CD14-positive monocyte (primary cell): ENCODE results near the gene CLN5. TPM values are rescaled to one million over a fixed set of nuclear protein-coding genes. Genes with fewer than 3 reads are reported as not detected.

Experiments
- DNase-seq, 3 donors: peaks; one replicate each; pipeline ENCODE4 v3.0.0-alpha.2; 2011 to 2022
- H2AFZ ChIP-seq: 2 replicates; pipeline ENCODE4 v1.6.0; 2012; ENCODE audit warnings: mild to moderate bottlenecking, low read depth, low read length, inconsistent platforms; ENCODE audit not compliant: insufficient read depth, poor library complexity, severe bottlenecking
- H3K27ac ChIP-seq, 2 donors: 1 replicate in 1 of 2; 2 replicates in 1 of 2; pipeline ENCODE4 v1.5.1; 2012 to 2013; ENCODE audit warnings: low read length in 2 of 2, control low read depth in 1 of 2, inconsistent platforms in 1 of 2, low read depth in 1 of 2, mild to moderate bottlenecking in 1 of 2
- H3K27me3 ChIP-seq, 2 donors: one replicate each; pipeline versions ENCODE4 v1.6.0 to v1.6.1; 2011 to 2013; ENCODE audit warnings: low read length in 2 of 2; ENCODE audit not compliant: control insufficient read depth in 2 of 2, insufficient read depth in 2 of 2
- H3K36me3 ChIP-seq, 2 donors: replicated peaks in 1 of 2; 1 replicate in 1 of 2; 2 replicates in 1 of 2; pipeline versions ENCODE4 v1.5.1 to v1.6.1; 2012 to 2013; ENCODE audit warnings: low read length in 2 of 2, control low read depth in 1 of 2, inconsistent platforms in 1 of 2, mild to moderate bottlenecking in 1 of 2; ENCODE audit not compliant: insufficient read depth in 2 of 2, control insufficient read depth in 1 of 2
- H3K4me1 ChIP-seq, 2 donors: 1 replicate in 1 of 2; 2 replicates in 1 of 2; pipeline versions ENCODE4 v1.5.1 to v1.6.1; 2012 to 2013; ENCODE audit warnings: low read length in 2 of 2, control low read depth in 1 of 2, inconsistent platforms in 1 of 2, mild to moderate bottlenecking in 1 of 2, moderate library complexity in 1 of 2; ENCODE audit not compliant: insufficient read depth in 2 of 2, control insufficient read depth in 1 of 2
- H3K4me2 ChIP-seq: replicated peaks from 2 replicates; pipeline ENCODE3; 2012; ENCODE audit warnings: low read length, moderate library complexity, mild to moderate bottlenecking; ENCODE audit not compliant: poor library complexity, severe bottlenecking; ENCODE audit errors: extremely low read depth
- H3K4me3 ChIP-seq, 3 experiments: fragments of 200-600 bp in 1 of 3; sonication (generic) in 1 of 3; replicated peaks in 1 of 3; 1 replicate in 2 of 3; 2 replicates in 1 of 3; pipeline ENCODE4 v1.5.1; 2011 to 2013; ENCODE audit warnings: low read length in 3 of 3, mild to moderate bottlenecking in 3 of 3, control low read depth in 2 of 3, low read depth in 2 of 3, inconsistent platforms in 1 of 3, moderate library complexity in 1 of 3
- H3K79me2 ChIP-seq: 2 replicates; pipeline ENCODE4 v1.6.0; 2012; ENCODE audit warnings: mild to moderate bottlenecking, control low read depth, inconsistent platforms, low read length, moderate library complexity; ENCODE audit not compliant: insufficient read depth
- H3K9ac ChIP-seq: 2 replicates; pipeline ENCODE4 v1.6.0; 2017; ENCODE audit warnings: low read length, mild to moderate bottlenecking; ENCODE audit not compliant: insufficient read depth, poor library complexity, severe bottlenecking
- H3K9me3 ChIP-seq, 2 donors: replicated peaks in 1 of 2; 1 replicate in 1 of 2; 2 replicates in 1 of 2; pipeline versions ENCODE4 v1.5.1 to v1.6.1; 2012 to 2013; ENCODE audit warnings: low read length in 2 of 2, control low read depth in 1 of 2; ENCODE audit not compliant: control insufficient read depth in 1 of 2, insufficient read depth in 1 of 2
- H4K20me1 ChIP-seq: 2 replicates; pipeline ENCODE4 v1.6.0; 2012; ENCODE audit warnings: mild to moderate bottlenecking, low read length, control low read depth, moderate library complexity; ENCODE audit not compliant: insufficient read depth
- H3K27ac Mint-ChIP-seq, 7 donors: one replicate each; pipeline ENCODE4 v1.8.0; 2020; ENCODE audit warnings: mild to moderate bottlenecking in 7 of 7, mixed read lengths in 7 of 7, moderate library complexity in 6 of 7, inconsistent platforms in 2 of 7
- H3K27me3 Mint-ChIP-seq, 3 donors: one replicate each; pipeline ENCODE4 v1.8.0; 2021 to 2022; ENCODE audit warnings: low read depth in 3 of 3, mild to moderate bottlenecking in 3 of 3, mixed read lengths in 3 of 3, moderate library complexity in 3 of 3, inconsistent platforms in 1 of 3
- H3K36me3 Mint-ChIP-seq, 2 donors: one replicate each; pipeline ENCODE4 v1.8.0; 2020; ENCODE audit warnings: mixed read lengths in 2 of 2, inconsistent platforms in 1 of 2, mild to moderate bottlenecking in 1 of 2
- H3K4me1 Mint-ChIP-seq: one replicate; pipeline ENCODE4 v1.8.0; 2020; ENCODE audit warnings: mild to moderate bottlenecking, mixed read lengths
- H3K4me3 Mint-ChIP-seq, 2 donors: one replicate each; pipeline ENCODE4 v1.8.0; 2020; ENCODE audit warnings: mild to moderate bottlenecking in 2 of 2, mixed read lengths in 2 of 2, moderate library complexity in 1 of 2
- H3K9me3 Mint-ChIP-seq, 7 donors: one replicate each; pipeline ENCODE4 v1.8.0; 2020 to 2022; ENCODE audit warnings: mixed read lengths in 7 of 7, mild to moderate bottlenecking in 6 of 7, moderate library complexity in 6 of 7, inconsistent platforms in 2 of 7
- CTCF ChIP-seq: fragments of 200-600 bp; IDR thresholded peaks from one replicate; pipeline ENCODE4 v1.8.0; 2022; ENCODE audit warnings: antibody characterized with exemption, mild to moderate bottlenecking
- WGBS: methylation state at CpG from one replicate; pipeline ENCODE4 v1.1.5; 2013; ENCODE audit warnings: missing lambda C conversion rate; ENCODE audit not compliant: insufficient coverage; 5-methylcytosine and 5-hydroxymethylcytosine counted together
- intact Hi-C, 2 donors: fragments of 100-400 bp; cut with micrococcal nuclease; formaldehyde crosslinking; loops; one replicate each; pipeline versions ENCODE4 v1.15.0 to v1.15.1; 2023
- polyA plus RNA-seq, 3 donors: library from polyadenylated mRNA; depleted of rRNA in 1 of 3; unstranded in 2 of 3; stranded (reverse) in 1 of 3; fragments of 300-500 nt in 2 of 3; fragments of >200 nt in 1 of 3; fragmentation: Illumina TruSeq in 2 of 3; gene quantifications; 1 replicate in 2 of 3; 2 replicates in 1 of 3; pipeline ENCODE4 v1.2.3, GENCODE V29; 2012 to 2021

CLN5 gene
- polyA plus RNA-seq, 3 donors: 9.8 to 22.1 (median 21.5) TPM

GRCh38 chr13:77053192-77053591, 61.3 kb downstream of the CLN5 start:
- 60% methylated on average over 1 of the region's 4 CpGs for WGBS
- H3K4me1 Mint-ChIP-seq: peaks cover 18% of the 10 kb centered on the region
- H3K4me3 ChIP-seq: no peak overlapping the region

More at GRCh38 chr13:77053192-77053591, 61.3 kb downstream of the CLN5 start:
- Histone ChIP-seq H3K27me3 (no peaks in the 10 kb centered on the region), H3K9me3 (no peaks in the 10 kb centered on the region), H3K36me3 (peaks cover 79 to 89% of the 10 kb centered on the region in 2 donors), H3K9ac (no peak overlapping the region), H3K79me2 (no peaks in the 10 kb centered on the region), H3K4me1 (peaks cover 16 to 19% of the 10 kb centered on the region in 2 donors), H2AFZ (no peak overlapping the region), H3K27ac (no peak overlapping the region), H4K20me1 (no peaks in the 10 kb centered on the region), H3K4me2 (no peak overlapping the region)
- Mint-ChIP-seq H3K27me3 (no peaks in the 10 kb centered on the region), H3K36me3 (peaks cover 66 to 79% of the 10 kb centered on the region in 2 donors), H3K27ac (no peak overlapping the region), H3K4me3 (no peak overlapping the region), H3K9me3 (no peaks in the 10 kb centered on the region)
- intact Hi-C loops: no loop called here
- no peak for DNase-seq
- TF ChIP-seq CTCF: no peak

Other genes with a start within 250 kb of the CLN5 start
- gene KCTD12, start 105.7 kb upstream of the CLN5 start, polyA plus RNA-seq: 10 to 100 TPM; 30.9 to 67.1 (median 31.2) TPM
- gene ACOD1, start 43.6 kb upstream of the CLN5 start, polyA plus RNA-seq: under 1 TPM in 1 of 3 donors, not detected in 2; 0.29 TPM
- 10 to 100 TPM; 14.7 to 20.0 (median 19.0) TPM for gene FBXL3, start 35.1 kb downstream of the CLN5 start, polyA plus RNA-seq